GM12878 (cell line): ENCODE measurements around the gene PIK3C2B. TPM values are rescaled to one million over a fixed set of nuclear protein-coding genes. Genes with fewer than 3 reads are reported as not detected.

Experiments used
- ASH2L ChIP-seq: fragments of 300-600, 200-600 bp; sonication (generic); IDR thresholded peaks from 2 replicates; pipeline ENCODE4 v1.6.1; 2017; ENCODE audit warnings: low read depth, mild to moderate bottlenecking, borderline replicate concordance
- CREM ChIP-seq: IDR thresholded peaks from 2 replicates; pipeline ENCODE4 v1.6.1; 2014; ENCODE audit warnings: antibody characterized with exemption, low read depth
- IRF5 ChIP-seq: fragments of 450-650 bp; IDR thresholded peaks from 2 replicates; pipeline ENCODE4 v1.6.1; 2017; ENCODE audit warnings: borderline replicate concordance
- KAT2A ChIP-seq: conservative IDR thresholded peaks from 2 replicates; pipeline ENCODE4 v1.6.1; 2011; ENCODE audit warnings: low read depth, low read length; ENCODE audit not compliant: control insufficient read depth
- MAX ChIP-seq: IDR thresholded peaks from 2 replicates; pipeline ENCODE4 v1.6.1; 2012; ENCODE audit warnings: low read depth, low read length, improper control_type of control experiment
- NFXL1 ChIP-seq: fragments of 450-650 bp; IDR thresholded peaks from 2 replicates; pipeline ENCODE4 v1.6.1; 2017; ENCODE audit warnings: antibody characterized with exemption, mild to moderate bottlenecking, borderline replicate concordance
- NFYB ChIP-seq: IDR thresholded peaks from 2 replicates; pipeline ENCODE4 v1.6.1; 2011; ENCODE audit warnings: low read depth, mild to moderate bottlenecking, low read length, improper control_type of control experiment, moderate library complexity; ENCODE audit not compliant: insufficient read depth
- NR2C2 ChIP-seq: IDR thresholded peaks from 2 replicates; pipeline ENCODE4 v1.6.1; 2011; ENCODE audit warnings: borderline replicate concordance, low read depth; ENCODE audit not compliant: control insufficient read depth, insufficient read length
- RELB ChIP-seq: fragments of 450-650 bp; IDR thresholded peaks from 2 replicates; pipeline ENCODE4 v1.6.1; 2017; ENCODE audit warnings: low read depth, mild to moderate bottlenecking, moderate library complexity
- RUNX3 ChIP-seq: IDR thresholded peaks from 2 replicates; pipeline ENCODE4 v1.6.1; 2012; ENCODE audit warnings: low read length, inconsistent platforms
- SMARCA5 ChIP-seq: fragments of 450-650 bp; IDR thresholded peaks from 2 replicates; pipeline ENCODE4 v1.6.1; 2017; ENCODE audit warnings: mild to moderate bottlenecking
- SRF ChIP-seq, 2 experiments: IDR thresholded peaks; 2 replicates each; pipeline ENCODE4 v1.6.1; 2011; ENCODE audit warnings: low read depth in 2 of 2, low read length in 2 of 2, mild to moderate bottlenecking in 1 of 2, moderate library complexity in 1 of 2
- YY1 ChIP-seq: IDR thresholded peaks from 2 replicates; pipeline ENCODE4 v1.6.1; 2011; ENCODE audit warnings: low read depth, mild to moderate bottlenecking, low read length
- ZNF217 ChIP-seq: fragments of 450-650 bp; IDR thresholded peaks from 2 replicates; pipeline ENCODE4 v1.6.1; 2017; ENCODE audit warnings: antibody characterized with exemption, mild to moderate bottlenecking
- ZNF274 ChIP-seq: IDR thresholded peaks from one replicate; pipeline ENCODE4 v1.8.0; 2011; ENCODE audit not compliant: insufficient read length, insufficient read depth
- ZNF622 ChIP-seq: fragments of 450-650 bp; IDR thresholded peaks from 2 replicates; pipeline ENCODE4 v1.6.1; 2017; ENCODE audit warnings: mild to moderate bottlenecking, inconsistent platforms
- ZSCAN29 ChIP-seq: fragments of 450-650 bp; IDR thresholded peaks from 2 replicates; pipeline ENCODE4 v1.6.1; 2017; ENCODE audit warnings: mild to moderate bottlenecking, moderate library complexity
- polyA plus RNA-seq, 11 experiments: library from polyadenylated mRNA; depleted of rRNA in 4 of 11; unstranded in 6 of 11; stranded (reverse) in 5 of 11; fragments of >200 nt; fragmentation: Nextera tagmentation in 4 of 11; fragmentation: Illumina TruSeq in 1 of 11; extraction: Ambion mirVana in 4 of 11; extraction: Trizol in 1 of 11; gene quantifications; 1 replicate in 1 of 11; 2 replicates in 10 of 11; pipeline versions ENCODE4 v1.2.1 to v1.2.3, GENCODE V29; 2011 to 2016; ENCODE audit warnings: inconsistent platforms in 2 of 11, missing spikeins in 2 of 11, low read depth in 1 of 11
- total RNA-seq, 4 experiments: library from RNA; depleted of rRNA in 3 of 4; stranded (reverse); fragments of >200 nt in 3 of 4; fragmentation: Illumina TruSeq in 1 of 4; extraction: Trizol in 1 of 4; gene quantifications; 2 replicates each; pipeline versions ENCODE4 v1.2.1 to v1.2.3, GENCODE V29; 2013 to 2021
- TF ChIP-seq, protein P1 (sequence below): fragments of 450-650 bp; formaldehyde crosslinking; IDR thresholded peaks from 2 replicates; pipeline ENCODE4 v1.4.0; 2022; ENCODE audit warnings: mild to moderate bottlenecking, moderate library complexity
- TF ChIP-seq, protein P2 (sequence below): IDR thresholded peaks from 2 replicates; pipeline ENCODE4 v1.6.1; 2012; ENCODE audit warnings: low read depth, low read length, improper control_type of control experiment
- TF ChIP-seq, protein P3 (sequence below): fragments of 150-350 bp; IDR thresholded peaks from 2 replicates; pipeline ENCODE4 v1.6.1; 2014; ENCODE audit warnings: mild to moderate bottlenecking, low read depth, low read length
- TF ChIP-seq, protein P4 (sequence below): IDR thresholded peaks from 2 replicates; pipeline ENCODE4 v1.6.1; 2011; ENCODE audit warnings: borderline replicate concordance, low read depth, mild to moderate bottlenecking, moderate library complexity, low read length; ENCODE audit not compliant: insufficient read depth, poor library complexity, severe bottlenecking

PIK3C2B gene
- total and polyA plus RNA-seq, 10 of the 15 experiments (the other 5 are each of a cell fraction or from before 2014, with no cell fraction given): 2.2 to 38.1 (median 11.4) TPM

- TF ChIP-seq, protein P1, sequence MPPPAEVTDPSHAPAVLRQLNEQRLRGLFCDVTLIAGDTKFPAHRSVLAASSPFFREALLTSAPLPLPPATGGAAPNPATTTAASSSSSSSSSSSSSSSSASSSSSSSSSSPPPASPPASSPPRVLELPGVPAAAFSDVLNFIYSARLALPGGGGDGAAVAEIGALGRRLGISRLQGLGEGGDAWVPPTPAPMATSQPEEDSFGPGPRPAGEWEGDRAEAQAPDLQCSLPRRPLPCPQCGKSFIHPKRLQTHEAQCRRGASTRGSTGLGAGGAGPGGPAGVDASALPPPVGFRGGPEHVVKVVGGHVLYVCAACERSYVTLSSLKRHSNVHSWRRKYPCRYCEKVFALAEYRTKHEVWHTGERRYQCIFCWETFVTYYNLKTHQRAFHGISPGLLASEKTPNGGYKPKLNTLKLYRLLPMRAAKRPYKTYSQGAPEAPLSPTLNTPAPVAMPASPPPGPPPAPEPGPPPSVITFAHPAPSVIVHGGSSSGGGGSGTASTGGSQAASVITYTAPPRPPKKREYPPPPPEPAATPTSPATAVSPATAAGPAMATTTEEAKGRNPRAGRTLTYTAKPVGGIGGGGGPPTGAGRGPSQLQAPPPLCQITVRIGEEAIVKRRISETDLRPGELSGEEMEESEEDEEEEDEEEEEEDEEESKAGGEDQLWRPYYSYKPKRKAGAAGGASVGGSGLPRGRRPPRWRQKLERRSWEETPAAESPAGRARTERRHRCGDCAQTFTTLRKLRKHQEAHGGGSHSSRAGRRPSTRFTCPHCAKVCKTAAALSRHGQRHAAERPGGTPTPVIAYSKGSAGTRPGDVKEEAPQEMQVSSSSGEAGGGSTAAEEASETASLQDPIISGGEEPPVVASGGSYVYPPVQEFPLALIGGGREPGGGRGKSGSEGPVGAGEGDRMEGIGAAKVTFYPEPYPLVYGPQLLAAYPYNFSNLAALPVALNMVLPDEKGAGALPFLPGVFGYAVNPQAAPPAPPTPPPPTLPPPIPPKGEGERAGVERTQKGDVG (CRISPR knock-in tag): no peak
- TF ChIP-seq ZSCAN29 (peak; percentile 91), SMARCA5 (peak; percentile 86), YY1 (peak; percentile 76), MAX (no peak), NFYB (no peak), IRF5 (no peak), ZNF622 (no peak), ZNF274 (no peak), RELB (no peak), ASH2L (no peak), KAT2A (no peak), ZNF217 (no peak; the same call in 1 of the 2 replicates), CREM (peak; percentile 85; the same call in 1 of the 2 replicates), SRF (IDR thresholded peaks at IDR 0.05; ENCODE audit: low read depth in 2 of 2, low read length in 2 of 2) (no peak), RUNX3 (peak; percentile 5; the same call in 1 of the 2 replicates), NFXL1 (no peak), NR2C2 (no peak)
- TF ChIP-seq, protein P2, sequence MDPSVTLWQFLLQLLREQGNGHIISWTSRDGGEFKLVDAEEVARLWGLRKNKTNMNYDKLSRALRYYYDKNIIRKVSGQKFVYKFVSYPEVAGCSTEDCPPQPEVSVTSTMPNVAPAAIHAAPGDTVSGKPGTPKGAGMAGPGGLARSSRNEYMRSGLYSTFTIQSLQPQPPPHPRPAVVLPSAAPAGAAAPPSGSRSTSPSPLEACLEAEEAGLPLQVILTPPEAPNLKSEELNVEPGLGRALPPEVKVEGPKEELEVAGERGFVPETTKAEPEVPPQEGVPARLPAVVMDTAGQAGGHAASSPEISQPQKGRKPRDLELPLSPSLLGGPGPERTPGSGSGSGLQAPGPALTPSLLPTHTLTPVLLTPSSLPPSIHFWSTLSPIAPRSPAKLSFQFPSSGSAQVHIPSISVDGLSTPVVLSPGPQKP: no peak
- TF ChIP-seq, protein P3, sequence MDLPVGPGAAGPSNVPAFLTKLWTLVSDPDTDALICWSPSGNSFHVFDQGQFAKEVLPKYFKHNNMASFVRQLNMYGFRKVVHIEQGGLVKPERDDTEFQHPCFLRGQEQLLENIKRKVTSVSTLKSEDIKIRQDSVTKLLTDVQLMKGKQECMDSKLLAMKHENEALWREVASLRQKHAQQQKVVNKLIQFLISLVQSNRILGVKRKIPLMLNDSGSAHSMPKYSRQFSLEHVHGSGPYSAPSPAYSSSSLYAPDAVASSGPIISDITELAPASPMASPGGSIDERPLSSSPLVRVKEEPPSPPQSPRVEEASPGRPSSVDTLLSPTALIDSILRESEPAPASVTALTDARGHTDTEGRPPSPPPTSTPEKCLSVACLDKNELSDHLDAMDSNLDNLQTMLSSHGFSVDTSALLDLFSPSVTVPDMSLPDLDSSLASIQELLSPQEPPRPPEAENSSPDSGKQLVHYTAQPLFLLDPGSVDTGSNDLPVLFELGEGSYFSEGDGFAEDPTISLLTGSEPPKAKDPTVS: no peak
- TF ChIP-seq, protein P4, sequence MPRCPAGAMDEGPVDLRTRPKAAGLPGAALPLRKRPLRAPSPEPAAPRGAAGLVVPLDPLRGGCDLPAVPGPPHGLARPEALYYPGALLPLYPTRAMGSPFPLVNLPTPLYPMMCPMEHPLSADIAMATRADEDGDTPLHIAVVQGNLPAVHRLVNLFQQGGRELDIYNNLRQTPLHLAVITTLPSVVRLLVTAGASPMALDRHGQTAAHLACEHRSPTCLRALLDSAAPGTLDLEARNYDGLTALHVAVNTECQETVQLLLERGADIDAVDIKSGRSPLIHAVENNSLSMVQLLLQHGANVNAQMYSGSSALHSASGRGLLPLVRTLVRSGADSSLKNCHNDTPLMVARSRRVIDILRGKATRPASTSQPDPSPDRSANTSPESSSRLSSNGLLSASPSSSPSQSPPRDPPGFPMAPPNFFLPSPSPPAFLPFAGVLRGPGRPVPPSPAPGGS: no peak
These were observed 12.3 kb upstream of the PIK3C2B start (continued) for GRCh38 chr1:204506969-204507316.
